Stimulated activated CD8-positive, alpha-beta memory T cell treated with anti-CD3 and anti-CD28 coated beads, Interleukin-7, amount 100 ng/mL, for 24 hours (primary cell): Measurements from ENCODE around the gene ZNF33B.
"Not testable (repeated sequence)": the region's sequence is repeated elsewhere in the genome, so short reads cannot be mapped to it uniquely, and the experiment has no call there.

ENCODE experiments used
- DNase-seq: peaks from one replicate; pipeline ENCODE4 v3.0.0-alpha.2; 2020; ENCODE audit warnings: low read depth

Gene ZNF33B

GRCh38 chr10:42615419-42615818 lies 23.0 kb downstream of the ZNF33B start:
- DNase-seq: no peak

- no peak for DNase-seq
Observed at GRCh38 chr10:42609872-42610271, 28.5 kb downstream of the ZNF33B start.

GRCh38 chr10:42598249-42598873 lies 40.0 kb downstream of the ZNF33B start:
- no peak for DNase-seq

- no peak for DNase-seq
Observed at GRCh38 chr10:42596196-42596595, 42.2 kb downstream of the ZNF33B start.

- DNase-seq: no peak
Observed at GRCh38 chr10:42594246-42594650, 44.1 kb downstream of the ZNF33B start.

GRCh38 chr10:42593284-42593683 lies 45.1 kb downstream of the ZNF33B start:
- DNase-seq: no peak

DNA sequence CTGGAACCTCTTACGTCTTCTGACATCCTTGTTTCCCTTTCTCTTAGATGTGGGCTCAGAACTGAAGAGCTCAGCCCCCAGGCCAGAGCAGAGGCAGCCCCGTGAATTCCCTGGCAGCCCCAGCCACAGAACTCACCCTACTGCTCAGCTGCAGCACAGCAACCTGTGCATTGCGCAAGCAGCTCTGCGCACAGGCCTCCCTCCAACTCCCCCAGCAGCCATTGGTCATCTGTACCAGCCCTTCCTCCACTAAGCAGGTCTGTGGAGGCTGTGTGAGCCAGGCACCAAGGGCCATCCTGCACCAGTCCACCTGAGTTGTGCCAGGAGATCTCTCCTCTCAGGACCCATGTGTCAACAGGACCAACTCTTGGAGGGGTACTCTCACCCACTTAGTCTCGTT lies 54.5 kb downstream of the ZNF33B start:
- DNase-seq: no peak

GRCh38 chr10:42578019-42578418 lies 60.4 kb downstream of the ZNF33B start:
- DNase-seq: no peak

GRCh38 chr10:42576338-42576737 lies 62.0 kb downstream of the ZNF33B start:
- DNase-seq: no peak

DNA sequence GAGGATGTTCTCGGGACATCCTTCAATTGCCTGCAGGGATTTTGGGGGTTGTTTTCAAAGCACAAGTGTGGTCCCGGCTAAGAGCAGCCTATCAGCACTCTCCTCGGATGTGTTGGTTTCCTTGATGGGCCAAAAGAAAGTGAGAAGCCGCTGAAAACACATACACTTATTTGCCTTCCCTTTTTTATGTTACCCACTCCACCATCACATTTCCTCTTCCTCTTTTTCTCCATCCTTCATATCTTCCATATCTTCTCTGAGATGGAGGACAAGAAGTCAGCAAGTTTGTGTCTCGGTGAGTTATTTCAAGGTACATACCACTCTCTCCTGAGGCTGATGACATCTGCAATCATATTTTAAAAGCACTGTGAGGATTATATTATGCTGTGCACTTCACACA lies 64.0 kb downstream of the ZNF33B start:
- DNase-seq: no peak

- no peak for DNase-seq
Observed at GRCh38 chr10:42556931-42557330, 81.4 kb downstream of the ZNF33B start.

- not testable (repeated sequence) for DNase-seq
Observed at GRCh38 chr10:42553576-42553975, 84.8 kb downstream of the ZNF33B start.

- DNase-seq: no peak
Observed at GRCh38 chr10:42553064-42553407, 85.3 kb downstream of the ZNF33B start.

- DNase-seq: peak; percentile 93
Observed at GRCh38 chr10:42552188-42553063, 85.9 kb downstream of the ZNF33B start.

DNA sequence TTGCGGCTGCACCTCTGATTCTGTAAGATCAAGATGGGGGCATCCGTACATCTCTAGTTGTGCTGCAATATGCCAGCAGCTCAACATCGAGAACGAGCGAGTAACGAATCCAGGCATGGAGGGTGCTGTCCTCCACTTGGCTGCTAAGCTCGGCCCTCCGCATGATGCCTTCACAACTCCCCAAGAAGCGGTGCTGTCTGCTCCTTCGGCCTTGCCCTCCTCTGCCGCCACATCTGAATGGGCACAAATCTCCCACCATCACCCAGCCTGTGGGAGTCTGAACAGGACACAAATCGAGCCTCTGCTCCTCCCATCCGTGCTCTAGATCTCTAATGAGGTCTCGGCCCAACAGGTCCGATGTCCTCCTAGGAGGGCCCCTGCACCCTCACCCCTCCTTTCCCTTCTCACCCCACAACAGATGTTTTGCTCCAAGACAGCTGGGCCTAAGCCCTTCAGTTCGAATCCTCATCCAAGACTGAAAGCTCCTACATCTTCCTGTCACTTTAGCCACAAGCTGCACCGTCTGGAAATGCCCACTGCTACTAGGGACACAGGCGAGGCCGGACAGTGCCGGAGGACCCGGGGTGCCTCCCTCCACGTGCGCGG lies 86.7 kb downstream of the ZNF33B start:
- no peak for DNase-seq

DNA sequence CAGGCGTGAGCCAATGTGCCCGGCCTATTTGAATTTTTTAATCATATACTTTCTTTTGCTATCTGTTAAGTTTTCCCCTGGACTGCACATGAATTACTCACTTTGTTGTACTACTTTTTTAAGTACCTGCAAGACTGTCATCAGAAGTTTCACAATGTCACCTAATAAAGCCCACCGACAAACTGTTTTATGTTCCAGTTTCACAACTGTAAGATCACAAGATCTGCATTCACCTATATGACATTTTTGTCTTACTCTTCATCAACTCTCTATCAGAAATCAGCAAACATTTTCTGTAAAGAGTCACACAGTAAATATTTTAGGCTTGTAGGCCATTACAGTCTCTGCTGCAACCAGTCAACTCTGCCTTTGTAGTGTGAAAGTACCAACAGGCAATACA lies 88.5 kb downstream of the ZNF33B start:
- no peak for DNase-seq

- no peak for DNase-seq
Observed at GRCh38 chr10:42548254-42548653, 90.1 kb downstream of the ZNF33B start.

DNA sequence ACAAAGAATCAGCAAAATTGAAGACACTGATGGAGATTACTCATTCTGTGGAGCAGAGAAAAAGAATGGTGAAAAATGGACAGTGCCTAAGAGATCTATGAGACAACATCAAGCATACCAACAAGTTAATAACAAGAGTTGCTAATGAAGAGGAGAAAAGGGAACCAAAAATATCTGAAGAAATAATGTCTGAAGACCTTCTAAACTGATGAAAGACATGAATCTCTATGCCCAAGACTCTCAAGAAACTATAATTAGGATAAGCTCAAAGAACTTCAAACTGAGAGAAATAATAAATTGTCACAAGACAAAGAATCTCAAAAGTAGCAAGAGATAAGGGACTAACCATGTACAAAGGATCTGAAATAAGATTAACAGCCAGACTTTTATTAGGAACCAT lies 93.4 kb downstream of the ZNF33B start:
- no peak for DNase-seq

DNA sequence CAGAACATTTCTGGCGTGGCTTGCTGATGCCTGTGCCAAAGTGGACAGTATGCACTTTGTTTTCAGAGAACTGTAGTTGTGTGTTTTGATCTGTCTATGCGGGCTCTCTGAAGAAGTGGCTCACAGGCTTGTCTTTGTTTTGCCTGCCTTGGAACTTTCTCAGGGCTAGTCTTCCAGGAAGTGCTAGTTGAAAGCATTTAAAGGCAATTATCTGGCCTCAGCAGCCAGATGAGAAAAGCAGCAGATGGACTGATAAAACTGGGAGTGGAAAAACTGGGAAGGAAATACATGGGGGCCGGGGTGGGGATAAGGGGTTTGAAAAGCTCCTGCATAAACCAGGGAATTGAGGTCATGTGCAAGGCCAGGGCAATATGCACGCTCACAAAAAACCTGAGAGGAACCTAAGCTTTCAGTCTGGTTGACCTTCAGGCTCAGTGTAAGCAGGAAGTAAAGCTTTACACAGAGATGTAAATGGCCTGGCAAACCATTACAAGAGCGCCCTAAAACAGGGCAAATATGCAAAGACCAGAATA lies 94.5 kb downstream of the ZNF33B start:
- DNase-seq: no peak
